ENCODE results near the gene WNK1. TPM values are rescaled to one million over a fixed set of nuclear protein-coding genes. Genes with fewer than 3 reads are reported as not detected.

Gene WNK1
- total RNA-seq, 1 experiment from 2014 or later = 117 TPM

- H3K9me3 Mint-ChIP-seq = no peaks in the 10 kb centered on the region
- Histone ChIP-seq H3K27me3 (ENCODE audit: insufficient read depth, low read length) (no peaks in the 10 kb centered on the region), H2BK120ac (ENCODE audit: low read depth, low read length, poor library complexity, severe bottlenecking) (no peak overlapping the region), H3K4ac (ENCODE audit: low read depth, low read length) (no peak overlapping the region), H2BK12ac (ENCODE audit: insufficient read length, low read depth, low read length) (no peak overlapping the region), H2AFZ (ENCODE audit: low read length) (no peak overlapping the region), H2BK15ac (ENCODE audit: low read depth, low read length) (no peak overlapping the region), H2AK5ac (ENCODE audit: insufficient read length, low read length) (no peak overlapping the region), H2BK5ac (ENCODE audit: insufficient read length, low read length) (no peak overlapping the region), H3K18ac (ENCODE audit: insufficient read length, low read depth, low read length) (no peak overlapping the region), H3K23ac (ENCODE audit: insufficient read length, low read depth, low read length) (no peak overlapping the region), H4K5ac (ENCODE audit: insufficient read length, low read depth, low read length) (no peak overlapping the region), H4K8ac (replicated peaks; ENCODE audit: insufficient read length, low read depth, low read length) (no peak overlapping the region), H3K56ac (ENCODE audit: insufficient read length, low read depth, low read length) (no peak overlapping the region), H3T11ph (ENCODE audit: low read length) (no peak overlapping the region), H3K79me2 (ENCODE audit: insufficient read depth, low read length) (peaks cover 11% of the 10 kb centered on the region; the same call in 1 of the 2 replicates), H3K23me2 (ENCODE audit: insufficient read length, low read depth, low read length, poor library complexity, severe bottlenecking) (no peaks in the 10 kb centered on the region), H3K27ac (ENCODE audit: insufficient read length, low read depth, low read length) (no peak overlapping the region), H2BK20ac (ENCODE audit: low read depth, low read length, poor library complexity, severe bottlenecking) (no peak overlapping the region), H3K14ac (ENCODE audit: insufficient read depth, low read length) (no peak overlapping the region), H3K4me1 (ENCODE audit: insufficient read depth, low read length) (no peaks in the 10 kb centered on the region), H3K4me2 (ENCODE audit: insufficient read depth, insufficient read length, low read length) (no peak overlapping the region), H4K20me1 (ENCODE audit: control insufficient read depth, insufficient read depth, insufficient read length) (no peaks in the 10 kb centered on the region), H4K91ac (ENCODE audit: insufficient read length, low read depth, low read length) (no peak overlapping the region), H3K9me3 (ENCODE audit: control insufficient read depth, low read depth, low read length) (no peaks in the 10 kb centered on the region), H3K9ac (ENCODE audit: extremely low read depth, insufficient read length, low read length) (no peak overlapping the region), H3K79me1 (ENCODE audit: insufficient read depth, low read depth, low read length, poor library complexity, severe bottlenecking) (peaks cover 5% of the 10 kb centered on the region)
- no peak for DNase-seq
- peaks cover 24 to 28% of the 10 kb centered on the region in 2 experiments for H3K4me1 Mint-ChIP-seq
- 0 out of 7 replicates have a peak overlapping the region, but pooled peaks of 1 of the 3 experiments have one; percentile 14 for H3K27ac Mint-ChIP-seq
- TF ChIP-seq CTCF (conservative IDR thresholded peaks at IDR 0.05) = no peak
- H3K36me3 Mint-ChIP-seq (ENCODE audit: insufficient read depth in 1 of 3, low read depth in 3 of 3) = no peaks in the 10 kb centered on the region
- H3K4me3 Mint-ChIP-seq = no peak overlapping the region
- no CpG with 5 or more reads among the region's 2 CpGs for WGBS (ENCODE audit: extremely low coverage, insufficient read length, low lambda C conversion rate)
- H3K27me3 Mint-ChIP-seq (ENCODE audit: low read depth) = no peaks in the 10 kb centered on the region
Measured at GRCh38 chr12:807041-807735, 54.8 kb downstream of the WNK1 start.

Data from H9 (cell line).